B cell (primary cell): ENCODE data around the gene FOXO1.

ENCODE experiments used
- EZH2 ChIP-seq: IDR thresholded peaks from 2 replicates; pipeline ENCODE4 v1.6.1; 2012; ENCODE audit warnings: borderline replicate concordance, low read depth, mild to moderate bottlenecking, moderate library complexity, low read length; ENCODE audit not compliant: insufficient read depth, poor library complexity, severe bottlenecking
- TF ChIP-seq, protein P1 (sequence below): fragments of 200-600 bp; IDR thresholded peaks from one replicate; pipeline ENCODE4 v1.8.0; 2022; ENCODE audit warnings: antibody characterized with exemption, mild to moderate bottlenecking

DNA sequence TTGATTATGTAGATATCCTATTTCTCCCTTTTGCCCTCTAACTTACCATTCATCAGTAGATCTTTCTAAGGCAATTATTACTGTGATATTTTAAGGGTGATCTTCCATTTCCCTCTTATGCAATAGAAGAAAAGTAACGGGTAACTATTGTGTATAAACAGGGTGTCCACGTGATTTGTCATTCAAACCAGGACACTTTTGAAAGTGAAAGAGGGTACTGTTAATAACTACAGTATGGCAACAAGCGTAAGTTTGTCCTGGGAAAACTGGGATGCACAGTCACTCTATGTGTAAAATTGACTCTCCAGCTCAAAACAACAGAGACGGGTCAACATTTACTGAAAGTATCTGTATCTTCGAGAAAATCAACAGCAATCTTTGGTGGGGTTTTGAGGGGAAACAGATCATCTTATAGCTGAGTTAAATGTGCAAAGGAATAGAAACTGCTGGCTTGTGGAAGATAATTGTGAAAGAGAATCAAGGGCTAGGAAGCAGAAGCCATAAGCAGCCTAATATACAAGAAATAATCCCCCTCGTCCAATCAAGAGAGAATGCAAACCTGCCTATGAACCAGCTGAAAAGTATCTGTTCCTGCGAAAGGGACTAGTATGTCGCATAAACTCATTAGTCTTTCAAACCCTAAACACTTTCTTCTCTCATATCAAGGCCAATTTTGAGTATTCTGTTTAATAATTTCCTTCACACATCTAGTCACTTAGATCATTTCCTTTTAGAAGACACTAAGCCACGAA is 126.7 kb downstream of the FOXO1 start:
- TF ChIP-seq, protein P1, sequence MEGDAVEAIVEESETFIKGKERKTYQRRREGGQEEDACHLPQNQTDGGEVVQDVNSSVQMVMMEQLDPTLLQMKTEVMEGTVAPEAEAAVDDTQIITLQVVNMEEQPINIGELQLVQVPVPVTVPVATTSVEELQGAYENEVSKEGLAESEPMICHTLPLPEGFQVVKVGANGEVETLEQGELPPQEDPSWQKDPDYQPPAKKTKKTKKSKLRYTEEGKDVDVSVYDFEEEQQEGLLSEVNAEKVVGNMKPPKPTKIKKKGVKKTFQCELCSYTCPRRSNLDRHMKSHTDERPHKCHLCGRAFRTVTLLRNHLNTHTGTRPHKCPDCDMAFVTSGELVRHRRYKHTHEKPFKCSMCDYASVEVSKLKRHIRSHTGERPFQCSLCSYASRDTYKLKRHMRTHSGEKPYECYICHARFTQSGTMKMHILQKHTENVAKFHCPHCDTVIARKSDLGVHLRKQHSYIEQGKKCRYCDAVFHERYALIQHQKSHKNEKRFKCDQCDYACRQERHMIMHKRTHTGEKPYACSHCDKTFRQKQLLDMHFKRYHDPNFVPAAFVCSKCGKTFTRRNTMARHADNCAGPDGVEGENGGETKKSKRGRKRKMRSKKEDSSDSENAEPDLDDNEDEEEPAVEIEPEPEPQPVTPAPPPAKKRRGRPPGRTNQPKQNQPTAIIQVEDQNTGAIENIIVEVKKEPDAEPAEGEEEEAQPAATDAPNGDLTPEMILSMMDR, result no peak
- no peak for TF ChIP-seq EZH2
